ENCODE results near the gene CD82. TPM values are rescaled to one million over a fixed set of nuclear protein-coding genes. Genes with fewer than 3 reads are reported as not detected.

The CD82 gene
- total RNA-seq, 1 experiment from 2014 or later, result 4.5 TPM

- no peaks in the 10 kb centered on the region; a peak in 1 of 7 replicates for H3K36me3 Mint-ChIP-seq (ENCODE audit: insufficient read depth in 1 of 3, low read depth in 3 of 3)
- peaks cover 18% of the 10 kb centered on the region for H3K27me3 Mint-ChIP-seq (ENCODE audit: low read depth)
- no peak overlapping the region for H3K4me3 Mint-ChIP-seq
- Histone ChIP-seq H3T11ph (ENCODE audit: low read length) (no peak overlapping the region), H2BK15ac (ENCODE audit: low read depth, low read length) (no peak overlapping the region), H3K4ac (ENCODE audit: low read depth, low read length) (no peak overlapping the region), H3K9me3 (ENCODE audit: control insufficient read depth, low read depth, low read length) (no peaks in the 10 kb centered on the region), H2BK12ac (ENCODE audit: insufficient read length, low read depth, low read length) (no peak overlapping the region), H3K9ac (ENCODE audit: extremely low read depth, insufficient read length, low read length) (no peak overlapping the region), H3K14ac (ENCODE audit: insufficient read depth, low read length) (no peak overlapping the region), H3K27ac (ENCODE audit: insufficient read length, low read depth, low read length) (no peak overlapping the region), H4K20me1 (ENCODE audit: control insufficient read depth, insufficient read depth, insufficient read length) (no peaks in the 10 kb centered on the region), H3K4me1 (ENCODE audit: insufficient read depth, low read length) (no peaks in the 10 kb centered on the region), H3K79me2 (ENCODE audit: insufficient read depth, low read length) (no peaks in the 10 kb centered on the region), H3K18ac (ENCODE audit: insufficient read length, low read depth, low read length) (no peak overlapping the region), H2BK20ac (ENCODE audit: low read depth, low read length, poor library complexity, severe bottlenecking) (no peak overlapping the region), H4K91ac (ENCODE audit: insufficient read length, low read depth, low read length) (no peak overlapping the region), H3K4me2 (ENCODE audit: insufficient read depth, insufficient read length, low read length) (no peak overlapping the region), H2AK5ac (ENCODE audit: insufficient read length, low read length) (no peak overlapping the region), H2BK120ac (ENCODE audit: low read depth, low read length, poor library complexity, severe bottlenecking) (no peak overlapping the region), H4K5ac (ENCODE audit: insufficient read length, low read depth, low read length) (no peak overlapping the region), H3K56ac (ENCODE audit: insufficient read length, low read depth, low read length) (no peak overlapping the region), H2BK5ac (ENCODE audit: insufficient read length, low read length) (no peak overlapping the region), H4K8ac (replicated peaks; ENCODE audit: insufficient read length, low read depth, low read length) (no peak overlapping the region), H2AFZ (ENCODE audit: low read length) (no peak overlapping the region), H3K23ac (ENCODE audit: insufficient read length, low read depth, low read length) (no peak overlapping the region), H3K23me2 (ENCODE audit: insufficient read length, low read depth, low read length, poor library complexity, severe bottlenecking) (no peaks in the 10 kb centered on the region), H3K27me3 (ENCODE audit: insufficient read depth, low read length) (no peaks in the 10 kb centered on the region), H3K79me1 (ENCODE audit: insufficient read depth, low read depth, low read length, poor library complexity, severe bottlenecking) (no peaks in the 10 kb centered on the region)
- H3K9me3 Mint-ChIP-seq, result peaks cover 0 to 4% of the 10 kb centered on the region in 2 experiments; a peak in 1 of 5 replicates
- TF ChIP-seq, protein P1, sequence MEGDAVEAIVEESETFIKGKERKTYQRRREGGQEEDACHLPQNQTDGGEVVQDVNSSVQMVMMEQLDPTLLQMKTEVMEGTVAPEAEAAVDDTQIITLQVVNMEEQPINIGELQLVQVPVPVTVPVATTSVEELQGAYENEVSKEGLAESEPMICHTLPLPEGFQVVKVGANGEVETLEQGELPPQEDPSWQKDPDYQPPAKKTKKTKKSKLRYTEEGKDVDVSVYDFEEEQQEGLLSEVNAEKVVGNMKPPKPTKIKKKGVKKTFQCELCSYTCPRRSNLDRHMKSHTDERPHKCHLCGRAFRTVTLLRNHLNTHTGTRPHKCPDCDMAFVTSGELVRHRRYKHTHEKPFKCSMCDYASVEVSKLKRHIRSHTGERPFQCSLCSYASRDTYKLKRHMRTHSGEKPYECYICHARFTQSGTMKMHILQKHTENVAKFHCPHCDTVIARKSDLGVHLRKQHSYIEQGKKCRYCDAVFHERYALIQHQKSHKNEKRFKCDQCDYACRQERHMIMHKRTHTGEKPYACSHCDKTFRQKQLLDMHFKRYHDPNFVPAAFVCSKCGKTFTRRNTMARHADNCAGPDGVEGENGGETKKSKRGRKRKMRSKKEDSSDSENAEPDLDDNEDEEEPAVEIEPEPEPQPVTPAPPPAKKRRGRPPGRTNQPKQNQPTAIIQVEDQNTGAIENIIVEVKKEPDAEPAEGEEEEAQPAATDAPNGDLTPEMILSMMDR (conservative IDR thresholded peaks at IDR 0.05), result no peak
- H3K4me1 Mint-ChIP-seq, result peaks cover 10 to 18% of the 10 kb centered on the region in 2 experiments
- WGBS (ENCODE audit: extremely low coverage, insufficient read length, low lambda C conversion rate), result no CpG with 5 or more reads among the region's 10 CpGs
- no peak for DNase-seq
- H3K27ac Mint-ChIP-seq, result no peak overlapping the region
These were observed 89.1 kb downstream of the CD82 start for GRCh38 chr11:44654596-44654995.
